ENCODE measurements around the gene ATXN1. TPM values are rescaled to one million over a fixed set of nuclear protein-coding genes. Genes with fewer than 3 reads are reported as not detected.

ATXN1 gene
- total RNA-seq, 1 donor from 2014 or later = 33.7 TPM

DNA sequence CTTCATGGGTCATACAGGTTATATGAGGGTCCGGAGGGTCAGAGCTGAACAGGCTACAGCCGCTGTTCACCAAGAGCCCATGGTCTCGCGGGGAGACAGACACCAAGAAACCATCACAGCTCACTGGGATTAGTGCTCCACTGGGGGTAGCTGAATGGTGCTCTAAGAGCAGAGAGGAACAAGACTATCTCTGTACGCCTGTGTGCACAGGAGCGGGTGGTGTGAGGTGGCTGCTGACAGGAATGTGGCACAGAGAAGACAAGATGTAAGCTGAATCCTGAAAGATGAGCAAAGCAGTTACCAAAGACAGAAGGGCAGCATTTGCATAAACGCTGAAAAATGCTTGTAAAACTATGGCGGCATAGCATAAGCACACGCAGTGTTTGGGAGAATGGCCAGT lies 383.8 kb downstream of the ATXN1 start:
- no peak overlapping the region for H3K4me3 Mint-ChIP-seq
- no peak overlapping the region for H3K27ac Mint-ChIP-seq
- H3K9me3 Mint-ChIP-seq = no peaks in the 10 kb centered on the region
- TF ChIP-seq, protein P1, sequence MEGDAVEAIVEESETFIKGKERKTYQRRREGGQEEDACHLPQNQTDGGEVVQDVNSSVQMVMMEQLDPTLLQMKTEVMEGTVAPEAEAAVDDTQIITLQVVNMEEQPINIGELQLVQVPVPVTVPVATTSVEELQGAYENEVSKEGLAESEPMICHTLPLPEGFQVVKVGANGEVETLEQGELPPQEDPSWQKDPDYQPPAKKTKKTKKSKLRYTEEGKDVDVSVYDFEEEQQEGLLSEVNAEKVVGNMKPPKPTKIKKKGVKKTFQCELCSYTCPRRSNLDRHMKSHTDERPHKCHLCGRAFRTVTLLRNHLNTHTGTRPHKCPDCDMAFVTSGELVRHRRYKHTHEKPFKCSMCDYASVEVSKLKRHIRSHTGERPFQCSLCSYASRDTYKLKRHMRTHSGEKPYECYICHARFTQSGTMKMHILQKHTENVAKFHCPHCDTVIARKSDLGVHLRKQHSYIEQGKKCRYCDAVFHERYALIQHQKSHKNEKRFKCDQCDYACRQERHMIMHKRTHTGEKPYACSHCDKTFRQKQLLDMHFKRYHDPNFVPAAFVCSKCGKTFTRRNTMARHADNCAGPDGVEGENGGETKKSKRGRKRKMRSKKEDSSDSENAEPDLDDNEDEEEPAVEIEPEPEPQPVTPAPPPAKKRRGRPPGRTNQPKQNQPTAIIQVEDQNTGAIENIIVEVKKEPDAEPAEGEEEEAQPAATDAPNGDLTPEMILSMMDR (conservative IDR thresholded peaks at IDR 0.05) = no peak
- no peak for DNase-seq (ENCODE audit: extremely low spot score, unreplicated experiment)
- H3K27me3 Mint-ChIP-seq = no peaks in the 10 kb centered on the region
- no peaks in the 10 kb centered on the region for H3K36me3 Mint-ChIP-seq
- H3K4me1 Mint-ChIP-seq (ENCODE audit: unreplicated experiment) = peaks cover 17% of the 10 kb centered on the region

DNA sequence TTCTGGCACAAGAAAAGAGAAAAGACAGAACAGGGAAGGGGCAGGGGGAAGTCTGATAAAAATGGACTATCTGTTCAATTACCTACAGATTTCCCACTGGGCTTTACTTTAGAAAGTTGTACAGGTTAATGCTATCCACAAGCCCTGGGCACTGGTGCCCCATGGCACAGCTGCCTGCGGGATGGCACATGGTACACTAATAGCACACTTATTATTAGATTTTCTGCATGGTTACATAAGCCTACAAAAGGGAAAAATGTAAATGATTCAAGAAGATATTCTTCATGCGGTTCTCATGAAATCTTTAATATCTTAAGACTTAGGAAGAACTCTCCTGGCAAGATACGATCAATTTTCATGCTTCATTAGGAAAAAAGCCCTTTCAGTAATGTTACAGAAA lies 385.4 kb downstream of the ATXN1 start:
- Mint-ChIP-seq H3K4me1 (ENCODE audit: unreplicated experiment) (peaks cover 17% of the 10 kb centered on the region), H3K27me3 (no peaks in the 10 kb centered on the region), H3K9me3 (no peaks in the 10 kb centered on the region), H3K36me3 (no peaks in the 10 kb centered on the region), H3K4me3 (no peak overlapping the region), H3K27ac (no peak overlapping the region)
- TF ChIP-seq, protein P1 (conservative IDR thresholded peaks at IDR 0.05) = no peak
- DNase-seq (ENCODE audit: extremely low spot score, unreplicated experiment) = no peak

DNA sequence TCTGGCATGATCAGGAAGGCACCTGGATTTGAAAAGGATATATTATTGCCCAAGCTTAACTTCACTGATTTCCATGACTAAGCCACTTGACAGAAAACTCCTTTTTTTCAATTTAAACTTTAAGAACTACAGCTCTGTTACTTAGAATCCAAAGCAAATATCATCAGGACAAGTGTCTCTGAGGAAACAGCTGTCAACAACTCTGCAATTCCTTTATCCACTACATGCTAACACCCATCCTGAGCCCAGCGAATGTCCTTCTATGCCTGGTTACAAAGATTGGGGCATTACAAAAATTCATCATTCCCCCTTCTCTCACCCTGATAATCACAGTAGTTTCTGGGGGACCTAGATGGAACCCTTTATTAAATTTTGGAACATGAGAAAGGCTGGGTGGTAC lies 386.1 kb downstream of the ATXN1 start:
- Mint-ChIP-seq H3K4me3 (no peak overlapping the region), H3K9me3 (no peaks in the 10 kb centered on the region), H3K4me1 (ENCODE audit: unreplicated experiment) (peaks cover 17% of the 10 kb centered on the region), H3K27ac (no peak overlapping the region), H3K36me3 (no peaks in the 10 kb centered on the region), H3K27me3 (no peaks in the 10 kb centered on the region)
- TF ChIP-seq, protein P1 (conservative IDR thresholded peaks at IDR 0.05) = no peak
- DNase-seq (ENCODE audit: extremely low spot score, unreplicated experiment) = no peak

DNA sequence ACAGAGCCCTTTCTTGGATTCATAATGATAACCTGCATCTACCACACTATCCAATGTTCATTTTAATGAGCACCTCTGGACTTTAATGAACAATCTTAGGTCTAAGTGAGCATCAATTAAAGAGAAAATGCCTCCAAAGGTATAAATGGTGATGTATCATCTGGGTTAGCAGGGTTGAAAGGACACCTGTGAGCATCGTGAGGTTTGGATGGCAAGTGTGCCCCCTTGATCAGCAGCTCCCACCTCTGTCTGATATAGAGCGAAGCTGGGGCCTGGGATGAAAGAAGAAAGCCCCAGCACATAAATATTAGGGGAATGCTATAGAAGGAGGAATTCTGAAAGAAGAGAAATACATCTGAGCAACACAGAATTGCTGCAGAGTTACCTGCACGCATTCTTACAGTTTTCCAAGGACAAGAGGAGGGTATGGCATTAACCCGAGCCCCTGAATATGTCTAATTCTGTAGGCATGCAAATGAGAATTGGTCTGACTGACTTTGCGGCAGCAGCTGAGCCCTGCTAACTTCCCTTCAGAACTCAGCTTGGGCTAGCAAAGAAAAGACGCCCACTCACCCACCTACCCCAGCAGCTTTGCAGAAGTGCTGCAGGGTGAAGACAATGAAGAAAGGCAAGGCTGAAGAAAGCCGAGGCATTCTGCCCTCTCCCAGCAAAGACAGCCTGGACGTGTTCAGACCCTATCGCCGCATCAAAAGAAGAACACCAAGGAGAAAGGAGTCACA lies 386.6 kb downstream of the ATXN1 start:
- Mint-ChIP-seq H3K4me1 (ENCODE audit: unreplicated experiment) (peaks cover 22% of the 10 kb centered on the region), H3K4me3 (no peak overlapping the region), H3K36me3 (no peaks in the 10 kb centered on the region), H3K27me3 (no peaks in the 10 kb centered on the region), H3K27ac (no peak overlapping the region), H3K9me3 (no peaks in the 10 kb centered on the region)
- TF ChIP-seq, protein P1 (conservative IDR thresholded peaks at IDR 0.05) = no peak
- DNase-seq (ENCODE audit: extremely low spot score, unreplicated experiment) = no peak

DNA sequence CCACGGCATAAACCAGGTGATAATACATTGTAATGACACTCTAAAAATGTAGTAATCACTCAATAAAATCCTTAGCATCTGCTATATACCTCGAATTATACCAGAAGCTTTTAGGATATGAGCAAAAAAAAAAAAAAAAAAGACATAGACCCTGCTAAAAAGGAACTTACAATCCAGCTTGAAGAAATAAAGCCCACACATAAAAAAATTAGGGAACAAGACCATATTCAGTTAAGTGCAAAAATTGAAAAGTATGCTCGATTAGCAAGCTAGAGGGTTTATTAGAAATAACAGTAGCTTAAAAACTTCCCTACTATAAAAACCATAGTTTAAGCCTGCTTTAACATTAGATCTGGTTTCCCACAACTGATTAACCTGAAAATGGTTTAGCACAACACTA lies 387.2 kb downstream of the ATXN1 start:
- Mint-ChIP-seq H3K27ac (no peak overlapping the region), H3K4me3 (no peak overlapping the region), H3K27me3 (no peaks in the 10 kb centered on the region), H3K4me1 (ENCODE audit: unreplicated experiment) (peaks cover 28% of the 10 kb centered on the region), H3K9me3 (no peaks in the 10 kb centered on the region), H3K36me3 (no peaks in the 10 kb centered on the region)
- no peak for DNase-seq (ENCODE audit: extremely low spot score, unreplicated experiment)
- TF ChIP-seq, protein P1 (conservative IDR thresholded peaks at IDR 0.05) = no peak
